CD4-positive, alpha-beta T cell treated with Interleukin-10 for 1 hour (primary cell): ENCODE results near the gene TRIM27.
"Not testable (repeated sequence)": the region's sequence is repeated elsewhere in the genome, so short reads cannot be mapped to it uniquely, and the experiment has no call there.

Experiments used
- DNase-seq: peaks from one replicate; pipeline ENCODE4 v3.0.0-alpha.2; 2020

The TRIM27 gene

GRCh38 chr6:28862077-28862476 is 61.7 kb downstream of the TRIM27 start:
- no peak for DNase-seq

GRCh38 chr6:28861339-28861738 is 62.4 kb downstream of the TRIM27 start:
- no peak for DNase-seq

GRCh38 chr6:28860581-28860980 is 63.2 kb downstream of the TRIM27 start:
- no peak for DNase-seq

- no peak for DNase-seq
Observed at GRCh38 chr6:28858963-28859362, 64.8 kb downstream of the TRIM27 start.

GRCh38 chr6:28856620-28857005 is 67.2 kb downstream of the TRIM27 start:
- no peak for DNase-seq

- DNase-seq: not testable (repeated sequence)
Observed at GRCh38 chr6:28854405-28854804, 69.4 kb downstream of the TRIM27 start.
